NCI-H748 treated with DMSO at 0.1 percent for 48 hours (cell line): ENCODE results near the gene FUBP3.

Source experiments
- DNase-seq: peaks from one replicate; lab custom pipeline; 2025; lab: John Stamatoyannopoulos, UW

Gene FUBP3

GRCh38 chr9:130607640-130608420 lies 28.5 kb downstream of the FUBP3 start:
- DNase-seq, result no peak

- DNase-seq, result no peak
Observed at GRCh38 chr9:130608554-130609134, 29.3 kb downstream of the FUBP3 start.

- DNase-seq, result no peak
Observed at GRCh38 chr9:130609163-130609562, 29.8 kb downstream of the FUBP3 start.

- DNase-seq, result no peak
Observed at GRCh38 chr9:130610862-130611707, 31.7 kb downstream of the FUBP3 start.

- no peak for DNase-seq
Observed at GRCh38 chr9:130616451-130616850, 37.1 kb downstream of the FUBP3 start.

GRCh38 chr9:130623466-130623865 lies 44.1 kb downstream of the FUBP3 start:
- no peak for DNase-seq

GRCh38 chr9:130624154-130624553 lies 44.8 kb downstream of the FUBP3 start:
- no peak for DNase-seq

- no peak for DNase-seq
Observed at GRCh38 chr9:130626249-130626996, 47.0 kb downstream of the FUBP3 start.

GRCh38 chr9:130627051-130627450 lies 47.7 kb downstream of the FUBP3 start:
- no peak for DNase-seq

GRCh38 chr9:130627896-130628792 lies 48.8 kb downstream of the FUBP3 start:
- no peak for DNase-seq

GRCh38 chr9:130629443-130630070 lies 50.2 kb downstream of the FUBP3 start:
- DNase-seq, result no peak

GRCh38 chr9:130630071-130630450 lies 50.7 kb downstream of the FUBP3 start:
- no peak for DNase-seq

- DNase-seq, result no peak
Observed at GRCh38 chr9:130630506-130631330, 51.3 kb downstream of the FUBP3 start.

- no peak for DNase-seq
Observed at GRCh38 chr9:130631331-130632080, 52.1 kb downstream of the FUBP3 start.

GRCh38 chr9:130632081-130632710 lies 52.8 kb downstream of the FUBP3 start:
- DNase-seq, result no peak

GRCh38 chr9:130632841-130633240 lies 53.5 kb downstream of the FUBP3 start:
- no peak for DNase-seq

GRCh38 chr9:130633336-130634190 lies 54.2 kb downstream of the FUBP3 start:
- DNase-seq, result no peak
